ENCODE measurements around the gene ADGRF3. TPM values are rescaled to one million over a fixed set of nuclear protein-coding genes. Genes with fewer than 3 reads are reported as not detected.
A peak's percentile ranks its signal among the peaks of the same experiment; 100 is the strongest.

ADGRF3 gene
- total and polyA plus RNA-seq, 2 of the 13 experiments (the other 11 are each of a cell fraction or from before 2014, with no cell fraction given), result 0.40 to 1.5 TPM

GRCh38 chr2:26274058-26274613, 72.5 kb downstream of the ADGRF3 start (continued):
- TF ChIP-seq PAXIP1 (CRISPR knock-in tag; conservative IDR thresholded peaks at IDR 0.05) (peak; percentile 49; the same call in 1 of the 2 replicates), SRSF1 (optimal IDR thresholded peaks at IDR 0.05; ENCODE audit: low read depth, low read length) (no peak), SIX1 (CRISPR knock-in tag; IDR thresholded peaks at IDR 0.05; ENCODE audit: borderline replicate concordance) (no peak), LCORL (IDR thresholded peaks at IDR 0.05) (no peak), LCORL (CRISPR knock-in tag; IDR thresholded peaks at IDR 0.05) (no peak), NCOA5 (CRISPR knock-in tag; IDR thresholded peaks at IDR 0.05) (no peak), CENPBD1 (CRISPR knock-in tag; IDR thresholded peaks at IDR 0.05; ENCODE audit: borderline replicate concordance, low read depth) (no peak), ATM (IDR thresholded peaks at IDR 0.05; ENCODE audit: borderline replicate concordance) (no peak), HDAC2 (CRISPR knock-in tag; IDR thresholded peaks at IDR 0.05) (peak; percentile 66), POGK (CRISPR knock-in tag; conservative IDR thresholded peaks at IDR 0.05) (no peak), ZMYM2 (CRISPR knock-in tag; IDR thresholded peaks at IDR 0.05) (no peak), ARNT (IDR thresholded peaks at IDR 0.05) (no peak), POLR2G (IDR thresholded peaks at IDR 0.05; ENCODE audit: low read depth, low read length) (no peak), HMGA1 (CRISPR knock-in tag; conservative IDR thresholded peaks at IDR 0.05) (no peak), SKI (IDR thresholded peaks at IDR 0.05; ENCODE audit: partially characterized antibody) (peak; percentile 30), MBD4 (IDR thresholded peaks at IDR 0.05; ENCODE audit: borderline replicate concordance, low read length) (no peak), NFE2L1 (CRISPR knock-in tag; IDR thresholded peaks at IDR 0.05; ENCODE audit: borderline replicate concordance) (no peak), ZNF333 (CRISPR knock-in tag; IDR thresholded peaks at IDR 0.05; ENCODE audit: borderline replicate concordance) (no peak)
- TF ChIP-seq, protein P1, sequence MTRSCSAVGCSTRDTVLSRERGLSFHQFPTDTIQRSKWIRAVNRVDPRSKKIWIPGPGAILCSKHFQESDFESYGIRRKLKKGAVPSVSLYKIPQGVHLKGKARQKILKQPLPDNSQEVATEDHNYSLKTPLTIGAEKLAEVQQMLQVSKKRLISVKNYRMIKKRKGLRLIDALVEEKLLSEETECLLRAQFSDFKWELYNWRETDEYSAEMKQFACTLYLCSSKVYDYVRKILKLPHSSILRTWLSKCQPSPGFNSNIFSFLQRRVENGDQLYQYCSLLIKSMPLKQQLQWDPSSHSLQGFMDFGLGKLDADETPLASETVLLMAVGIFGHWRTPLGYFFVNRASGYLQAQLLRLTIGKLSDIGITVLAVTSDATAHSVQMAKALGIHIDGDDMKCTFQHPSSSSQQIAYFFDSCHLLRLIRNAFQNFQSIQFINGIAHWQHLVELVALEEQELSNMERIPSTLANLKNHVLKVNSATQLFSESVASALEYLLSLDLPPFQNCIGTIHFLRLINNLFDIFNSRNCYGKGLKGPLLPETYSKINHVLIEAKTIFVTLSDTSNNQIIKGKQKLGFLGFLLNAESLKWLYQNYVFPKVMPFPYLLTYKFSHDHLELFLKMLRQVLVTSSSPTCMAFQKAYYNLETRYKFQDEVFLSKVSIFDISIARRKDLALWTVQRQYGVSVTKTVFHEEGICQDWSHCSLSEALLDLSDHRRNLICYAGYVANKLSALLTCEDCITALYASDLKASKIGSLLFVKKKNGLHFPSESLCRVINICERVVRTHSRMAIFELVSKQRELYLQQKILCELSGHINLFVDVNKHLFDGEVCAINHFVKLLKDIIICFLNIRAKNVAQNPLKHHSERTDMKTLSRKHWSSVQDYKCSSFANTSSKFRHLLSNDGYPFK (CRISPR knock-in tag; IDR thresholded peaks at IDR 0.05; ENCODE audit: borderline replicate concordance), result no peak
- TF ChIP-seq, protein P2, sequence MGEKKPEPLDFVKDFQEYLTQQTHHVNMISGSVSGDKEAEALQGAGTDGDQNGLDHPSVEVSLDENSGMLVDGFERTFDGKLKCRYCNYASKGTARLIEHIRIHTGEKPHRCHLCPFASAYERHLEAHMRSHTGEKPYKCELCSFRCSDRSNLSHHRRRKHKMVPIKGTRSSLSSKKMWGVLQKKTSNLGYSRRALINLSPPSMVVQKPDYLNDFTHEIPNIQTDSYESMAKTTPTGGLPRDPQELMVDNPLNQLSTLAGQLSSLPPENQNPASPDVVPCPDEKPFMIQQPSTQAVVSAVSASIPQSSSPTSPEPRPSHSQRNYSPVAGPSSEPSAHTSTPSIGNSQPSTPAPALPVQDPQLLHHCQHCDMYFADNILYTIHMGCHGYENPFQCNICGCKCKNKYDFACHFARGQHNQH (CRISPR knock-in tag; IDR thresholded peaks at IDR 0.05), result no peak
